GM12878 (cell line): Measurements from ENCODE around the gene LRBA. TPM values are rescaled to one million over a fixed set of nuclear protein-coding genes. Genes with fewer than 3 reads are reported as not detected.

ENCODE experiments used
- ATAC-seq: fragments of 200-7000 bp; cut with Tn5 transposase; 3 replicates; pipeline ENCODE4 v1.9.1; 2020; ENCODE audit warnings: mild to moderate bottlenecking, moderate library complexity
- BruUV-seq: library from RNA; stranded (reverse); fragments of 400-500 nt; replicated peaks from 2 replicates; lab custom pipeline; 2021; lab: Mats Ljungman, UMichigan
- CTCF ChIA-PET: fragments of 300-600 bp; sonication (Branson Sonifier 250); formaldehyde crosslinking; extraction: SDS; loops from one replicate; lab custom pipeline; 2021; ENCODE audit warnings: inconsistent platforms; lab: Yijun Ruan, JAX
- POLR2A ChIA-PET: fragments of 350-600 bp; formaldehyde crosslinking; extraction: SDS; loops from one replicate; lab custom pipeline; 2021; ENCODE audit warnings: inconsistent platforms; lab: Charles Lee
- RAD21 ChIA-PET: fragments of 300-600 bp; sonication (Branson Sonifier 250); formaldehyde crosslinking; loops from one replicate; lab custom pipeline; 2023; ENCODE audit warnings: antibody characterized with exemption; ENCODE audit not compliant: unreplicated experiment; lab: Charles Lee
- SMC1A ChIA-PET: fragments of 300-600 bp; sonication (Branson Sonifier 250); formaldehyde crosslinking; loops from one replicate; lab custom pipeline; 2023; ENCODE audit not compliant: unreplicated experiment, uncharacterized antibody; lab: Charles Lee
- DNase-seq: peaks from one replicate; pipeline ENCODE4 v3.0.0-alpha.2; 2011; ENCODE audit warnings: low read depth, low spot score
- FAIRE-seq: peaks from 3 replicates; lab custom pipeline; 2011; peaks lifted over from hg19 to GRCh38; lab: Jason Lieb, UNC
- H2AFZ ChIP-seq: 2 replicates; pipeline ENCODE4 v1.6.0; 2011; ENCODE audit warnings: low read depth, low read length, control low read depth; ENCODE audit not compliant: control insufficient read depth
- H3K27ac ChIP-seq: 2 replicates; pipeline ENCODE4 v1.5.1; 2011; ENCODE audit warnings: control low read depth; ENCODE audit not compliant: control insufficient read depth, insufficient read depth
- H3K27me3 ChIP-seq, 2 experiments: replicated peaks in 1 of 2; 2 replicates each; pipeline versions ENCODE4 v1.6.0 to v1.6.1; 2011; ENCODE audit warnings: low read length in 1 of 2; ENCODE audit not compliant: control insufficient read depth in 2 of 2, insufficient read depth in 2 of 2
- H3K36me3 ChIP-seq, 2 experiments: 2 replicates each; pipeline ENCODE4 v1.5.1; 2011; ENCODE audit warnings: low read length in 1 of 2; ENCODE audit not compliant: control insufficient read depth in 2 of 2, insufficient read depth in 2 of 2
- H3K4me1 ChIP-seq: 2 replicates; pipeline ENCODE4 v1.6.1; 2011; ENCODE audit warnings: mild to moderate bottlenecking, low read length, moderate library complexity, mixed read lengths; ENCODE audit not compliant: control insufficient read depth, insufficient read depth
- H3K4me2 ChIP-seq: 2 replicates; pipeline ENCODE4 v1.6.0; 2011; ENCODE audit warnings: control low read depth; ENCODE audit not compliant: control insufficient read depth, insufficient read depth
- H3K4me3 ChIP-seq: fragments of 200-600 bp; sonication (generic); 2 replicates; pipeline ENCODE4 v1.5.1; 2016
- H3K79me2 ChIP-seq: 2 replicates; pipeline ENCODE4 v1.6.0; 2011; ENCODE audit warnings: low read length; ENCODE audit not compliant: control insufficient read depth, insufficient read depth
- H3K9ac ChIP-seq: 2 replicates; pipeline ENCODE4 v1.8.0; 2011; ENCODE audit warnings: low read length, control low read depth, mixed read lengths; ENCODE audit not compliant: control insufficient read depth, insufficient read depth
- H3K9me3 ChIP-seq: replicated peaks from 3 replicates; pipeline ENCODE4 v1.5.1; 2011; ENCODE audit warnings: mild to moderate bottlenecking, low read length; ENCODE audit not compliant: control insufficient read depth, insufficient read depth
- H4K20me1 ChIP-seq: 2 replicates; pipeline ENCODE4 v1.6.0; 2011; ENCODE audit not compliant: control insufficient read depth, insufficient read depth
- BRCA1 ChIP-seq: IDR thresholded peaks from 2 replicates; pipeline ENCODE4 v1.6.1; 2011; ENCODE audit warnings: low read depth, low read length, improper control_type of control experiment
- EED ChIP-seq: sonication (generic); IDR thresholded peaks from 2 replicates; pipeline ENCODE4 v1.6.1; 2016; ENCODE audit warnings: antibody characterized with exemption, low read depth
- ELK1 ChIP-seq: IDR thresholded peaks from 2 replicates; pipeline ENCODE4 v1.6.1; 2012; ENCODE audit warnings: low read depth, low read length, improper control_type of control experiment
- HDGF ChIP-seq: fragments of 450-650 bp; IDR thresholded peaks from 2 replicates; pipeline ENCODE4 v1.6.1; 2016; ENCODE audit warnings: antibody characterized with exemption
- IRF3 ChIP-seq: fragments of 450-650 bp; IDR thresholded peaks from 2 replicates; pipeline ENCODE4 v1.6.1; 2014; ENCODE audit warnings: mild to moderate bottlenecking
- NFYA ChIP-seq: IDR thresholded peaks from 2 replicates; pipeline ENCODE4 v1.6.1; 2011; ENCODE audit warnings: low read depth, mild to moderate bottlenecking, low read length, improper control_type of control experiment, borderline replicate concordance
- PKNOX1 ChIP-seq: fragments of 450-650 bp; IDR thresholded peaks from 2 replicates; pipeline ENCODE4 v1.6.1; 2016; ENCODE audit warnings: mild to moderate bottlenecking
- POLR2AphosphoS5 ChIP-seq: IDR thresholded peaks from 2 replicates; pipeline ENCODE4 v1.6.1; 2011; ENCODE audit warnings: mild to moderate bottlenecking, low read length, inconsistent platforms
- SMAD5 ChIP-seq: IDR thresholded peaks from 2 replicates; pipeline ENCODE4 v1.6.1; 2016; ENCODE audit warnings: antibody characterized with exemption, low read depth
- TARDBP ChIP-seq: IDR thresholded peaks from 2 replicates; pipeline ENCODE4 v1.6.1; 2016; ENCODE audit warnings: borderline replicate concordance
- ZBTB4 ChIP-seq: fragments of 450-650 bp; formaldehyde crosslinking; IDR thresholded peaks from 2 replicates; pipeline ENCODE4 v1.4.0; 2022; ENCODE audit warnings: mild to moderate bottlenecking, moderate library complexity
- WGBS: methylation state at CpG from one replicate; pipeline ENCODE4 v1.1.6; 2016; ENCODE audit warnings: low lambda C conversion rate; ENCODE audit not compliant: insufficient replicate concordance, insufficient coverage; ENCODE audit errors: missing lambda C conversion rate; 5-methylcytosine and 5-hydroxymethylcytosine counted together
- in situ Hi-C: fragments of 300-500 bp; cut with MboI; formaldehyde crosslinking; loops from 9 replicates; pipeline ENCODE4 v1.14.3; 2018; ENCODE audit warnings: mixed read lengths
- intact Hi-C: fragments of 100-400 bp; cut with micrococcal nuclease; formaldehyde crosslinking; loops from one replicate; pipeline ENCODE4 v1.14.2; 2022; ENCODE audit not compliant: unreplicated experiment
- polyA plus RNA-seq, 11 experiments: library from polyadenylated mRNA; depleted of rRNA in 4 of 11; unstranded in 6 of 11; stranded (reverse) in 5 of 11; fragments of >200 nt; fragmentation: Nextera tagmentation in 4 of 11; fragmentation: Illumina TruSeq in 1 of 11; extraction: Ambion mirVana in 4 of 11; extraction: Trizol in 1 of 11; gene quantifications; 1 replicate in 1 of 11; 2 replicates in 10 of 11; pipeline versions ENCODE4 v1.2.1 to v1.2.3, GENCODE V29; 2011 to 2016; ENCODE audit warnings: inconsistent platforms in 2 of 11, missing spikeins in 2 of 11, low read depth in 1 of 11
- total RNA-seq, 4 experiments: library from RNA; depleted of rRNA in 3 of 4; stranded (reverse); fragments of >200 nt in 3 of 4; fragmentation: Illumina TruSeq in 1 of 4; extraction: Trizol in 1 of 4; gene quantifications; 2 replicates each; pipeline versions ENCODE4 v1.2.1 to v1.2.3, GENCODE V29; 2013 to 2021

The LRBA gene
- total and polyA plus RNA-seq, 10 of the 15 experiments (the other 5 are each of a cell fraction or from before 2014, with no cell fraction given), result 20.3 to 93.4 (median 55.0) TPM

GRCh38 chr4:150384249-150384648 lies 630.8 kb downstream of the LRBA start (continued):
- TF ChIP-seq BRCA1, result no peak
- TF ChIP-seq HDGF, result no peak
- no peak for TF ChIP-seq EED
- no peak for TF ChIP-seq NFYA

GRCh38 chr4:150382028-150382427 lies 633.1 kb downstream of the LRBA start:
- H3K79me2 ChIP-seq, result no peaks in the 10 kb centered on the region
- no peak overlapping the region for H2AFZ ChIP-seq
- in situ Hi-C loops, result no loop called here
- no TSS peak for BruUV-seq
- WGBS, result 11% methylated on average over 1 of the region's 1 CpG
- ChIA-PET POLR2A (no interaction called here), SMC1A (no interaction called here), RAD21 (no interaction called here), CTCF (no interaction called here)
- DNase-seq (no peak), ATAC-seq (no peak), FAIRE-seq (no peak)
- H3K36me3 ChIP-seq, result no peaks in the 10 kb centered on the region
- no peak for TF ChIP-seq IRF3
- H3K27me3 ChIP-seq, result no peaks in the 10 kb centered on the region
- H3K4me3 ChIP-seq, result no peak overlapping the region
- no peaks in the 10 kb centered on the region for H4K20me1 ChIP-seq
- H3K4me2 ChIP-seq, result no peak overlapping the region
- intact Hi-C loops, result no loop called here
- H3K27ac ChIP-seq, result no peak overlapping the region
- H3K9me3 ChIP-seq, result no peaks in the 10 kb centered on the region
- no peak overlapping the region for H3K9ac ChIP-seq
- H3K4me1 ChIP-seq, result no peaks in the 10 kb centered on the region

- RAD21 ChIA-PET, result no interaction called here
- no peak for TF ChIP-seq PKNOX1
- no peak for TF ChIP-seq ELK1
- no peak for TF ChIP-seq SMAD5
- no peak for TF ChIP-seq TARDBP
- no peak for TF ChIP-seq ZBTB4 (CRISPR knock-in tag)
- TF ChIP-seq POLR2AphosphoS5, result no peak
Observed at GRCh38 chr4:150381609-150382008, 633.5 kb downstream of the LRBA start.

More at GRCh38 chr4:150381609-150382008, 633.5 kb downstream of the LRBA start:
- CTCF ChIA-PET, result no interaction called here
- Histone ChIP-seq H3K27ac (no peak overlapping the region), H3K9ac (no peak overlapping the region), H3K4me3 (no peak overlapping the region), H3K36me3 (no peaks in the 10 kb centered on the region), H2AFZ (no peak overlapping the region), H4K20me1 (no peaks in the 10 kb centered on the region), H3K4me2 (no peak overlapping the region), H3K4me1 (no peaks in the 10 kb centered on the region), H3K9me3 (no peaks in the 10 kb centered on the region), H3K27me3 (no peaks in the 10 kb centered on the region), H3K79me2 (no peaks in the 10 kb centered on the region)
- no peak for FAIRE-seq
- SMC1A ChIA-PET, result no interaction called here
- no peak for DNase-seq
- WGBS, result 67% methylated on average over 3 of the region's 3 CpGs
- POLR2A ChIA-PET, result no interaction called here
- intact Hi-C loops, result no loop called here
- in situ Hi-C loops, result no loop called here
- ATAC-seq, result no peak
- BruUV-seq, result no TSS peak
